GM21423 (cell line): ENCODE data around the gene SLC43A1.
"Not testable (repeated sequence)": the region's sequence is repeated elsewhere in the genome, so short reads cannot be mapped to it uniquely, and the experiment has no call there.

Source experiments
- ATAC-seq: cut with Tn5 transposase; IDR thresholded peaks from one replicate; pipeline ENCODE4 v1.9.1; 2021; ENCODE audit warnings: mild to moderate bottlenecking, moderate library complexity; ENCODE audit not compliant: unreplicated experiment

The SLC43A1 gene

DNA sequence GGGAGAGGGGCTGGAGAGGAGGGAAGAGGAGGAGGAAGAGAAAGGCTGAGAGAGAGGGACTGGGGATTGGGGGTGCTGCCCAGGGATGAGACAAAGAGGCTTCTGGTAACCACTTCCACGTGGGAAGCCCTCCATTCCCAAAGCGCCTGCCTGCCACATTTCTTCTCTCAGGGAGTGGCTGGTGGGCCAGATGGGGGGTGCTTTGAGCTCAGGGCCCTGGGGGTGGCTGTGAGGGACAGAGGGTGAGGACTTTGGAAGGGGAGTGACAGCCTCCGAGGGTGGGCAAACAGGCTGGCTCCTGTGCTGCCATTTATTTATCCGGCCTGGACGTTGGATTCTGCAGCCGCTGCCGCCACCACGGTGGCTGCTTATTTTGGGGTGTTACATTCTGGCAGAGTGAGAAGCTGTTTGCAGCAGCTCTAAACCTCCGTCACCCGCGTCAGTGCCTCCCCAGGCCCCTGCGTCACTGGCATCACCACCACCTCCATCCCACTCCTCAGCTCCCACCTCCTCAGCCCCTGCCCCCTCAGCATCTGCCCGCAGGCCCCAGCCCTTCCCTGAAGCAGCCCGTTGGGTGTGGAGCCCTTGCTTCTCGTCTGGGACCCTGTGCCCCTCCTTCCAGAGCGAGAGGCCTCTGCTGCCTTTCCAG is 53.5 kb downstream of the SLC43A1 start:
- no peak for ATAC-seq

DNA sequence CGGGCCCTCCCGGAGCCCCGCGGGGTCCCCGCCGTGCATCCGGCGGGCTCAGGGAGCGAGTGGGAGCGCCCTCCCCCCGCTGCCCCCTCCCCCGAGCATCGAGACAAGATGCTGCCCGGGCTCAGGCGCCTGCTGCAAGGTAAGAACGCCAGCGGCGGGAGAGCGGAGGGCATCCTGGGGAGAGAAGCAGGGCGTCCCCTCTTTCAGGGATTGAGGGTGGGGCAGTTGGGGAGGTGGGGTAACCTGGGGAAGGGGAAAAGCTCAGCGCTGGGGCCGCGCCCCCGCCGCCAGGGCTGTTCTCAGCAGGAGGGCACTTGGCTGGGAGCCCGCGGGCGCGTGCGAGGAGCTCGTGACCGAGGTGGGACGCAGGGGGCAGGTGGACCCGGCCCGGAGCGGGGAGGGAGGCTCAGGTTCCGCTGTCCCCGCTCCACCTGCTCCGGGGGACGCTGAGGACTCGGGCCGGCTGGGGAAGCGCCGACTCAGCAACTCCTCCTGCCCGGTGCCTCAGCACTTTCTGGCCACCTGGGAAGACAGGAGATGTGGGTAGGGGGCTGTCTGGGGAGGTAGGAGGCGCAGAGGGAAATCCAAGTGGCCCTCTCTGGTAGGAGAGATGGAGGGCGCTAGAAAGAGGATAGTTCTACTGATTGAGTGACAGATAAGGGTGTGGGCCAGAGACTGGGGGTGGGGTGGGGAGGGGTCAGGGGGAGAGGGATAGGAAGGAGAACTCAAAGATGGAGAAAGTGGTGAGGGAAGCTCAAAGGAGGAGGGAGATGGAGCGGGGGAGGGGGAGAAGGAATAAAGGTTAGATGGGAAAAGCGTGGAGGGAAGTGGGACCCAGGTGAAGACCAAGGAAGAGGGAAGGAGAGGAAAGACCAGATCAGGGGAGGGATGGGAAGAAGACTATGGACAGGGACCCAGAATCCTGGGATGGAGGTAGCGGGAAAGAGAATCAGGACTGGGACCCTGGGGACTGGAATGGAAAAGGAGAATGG is 54.4 kb downstream of the SLC43A1 start:
- ATAC-seq = peak; percentile 3

DNA sequence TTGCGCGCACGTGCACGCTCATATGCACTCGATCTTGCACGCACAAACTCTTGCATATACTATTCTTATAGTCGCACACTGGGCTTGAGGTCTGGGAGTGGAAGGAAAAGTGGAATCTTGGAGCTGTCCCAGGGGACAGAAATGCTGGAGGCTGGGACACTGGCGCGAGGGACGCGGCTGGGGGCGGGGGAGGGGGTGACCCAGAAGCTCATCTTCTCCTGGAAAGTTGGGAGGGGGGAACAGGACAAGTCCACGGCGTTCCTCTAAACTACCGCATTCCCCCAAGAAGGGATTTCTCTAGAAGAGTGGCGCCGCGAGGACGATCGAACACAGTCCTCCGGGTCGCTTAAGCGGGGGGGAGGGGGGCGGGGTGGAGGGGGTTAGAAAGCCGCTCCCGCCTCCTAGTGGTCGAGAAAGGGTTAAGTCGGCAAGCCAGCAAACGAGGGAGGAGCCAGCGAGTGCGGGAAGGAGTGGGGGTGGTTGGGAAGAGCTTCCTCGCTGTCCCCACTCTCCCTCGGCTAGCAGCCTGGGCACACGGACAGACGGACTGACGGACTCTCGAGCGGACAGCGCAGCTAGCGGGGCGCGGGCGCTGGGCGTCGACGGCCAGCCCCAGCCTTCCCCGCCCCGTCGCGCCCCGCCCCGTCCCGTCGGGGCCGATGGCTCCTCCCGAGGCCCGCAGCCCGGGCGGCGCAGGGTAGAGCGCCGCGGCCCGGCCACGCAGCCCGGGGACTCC is 55.3 kb downstream of the SLC43A1 start, which contains the start of gene RTN4RL2:
Gene RTN4RL2 (plus strand): TSS at position 507 of the 736 bp plus-strand sequence. CDS start 338 bp downstream, outside the sequence.
- peak; percentile 32 for ATAC-seq

DNA sequence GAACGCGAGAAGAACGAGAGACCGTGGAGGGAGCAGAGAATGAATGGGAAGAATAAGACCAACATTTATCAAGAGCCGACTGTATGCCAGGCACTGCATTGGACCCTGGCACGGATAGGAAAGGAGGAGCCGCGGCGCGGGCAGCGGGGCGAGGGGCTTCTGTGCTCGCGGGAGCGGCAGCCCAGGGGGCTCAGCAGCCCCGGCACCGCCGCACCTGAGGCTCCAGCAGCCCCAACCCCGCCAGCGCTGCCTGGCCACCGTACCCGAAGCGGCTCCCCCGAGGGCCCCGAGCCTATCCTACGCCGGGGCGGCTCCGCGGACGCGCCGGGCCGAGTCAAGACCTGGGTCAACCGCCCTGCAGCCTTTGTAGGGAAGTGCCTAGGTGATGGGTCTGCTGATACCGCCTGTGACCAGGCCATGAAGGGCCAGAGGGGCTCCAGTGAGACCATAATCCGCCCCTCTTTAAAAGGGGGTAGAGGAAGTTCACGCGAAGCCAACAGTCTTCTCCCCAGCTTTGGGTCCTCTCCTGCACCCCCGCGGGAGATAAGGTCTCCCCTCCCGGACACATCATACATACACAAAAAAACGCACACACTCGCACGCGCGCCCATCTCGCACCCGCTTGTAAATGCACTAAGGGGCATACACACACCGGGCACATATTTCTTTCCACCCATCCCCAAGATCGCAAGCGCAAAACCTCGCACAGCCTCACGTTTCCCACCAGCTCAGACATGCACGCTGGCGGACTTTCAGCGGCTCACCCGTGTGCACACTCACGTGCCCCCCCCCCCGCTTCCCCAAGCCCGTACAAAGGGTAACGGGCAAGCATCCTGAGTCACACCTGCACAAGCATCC is 56.1 kb downstream of the SLC43A1 start:
- no peak for ATAC-seq

DNA sequence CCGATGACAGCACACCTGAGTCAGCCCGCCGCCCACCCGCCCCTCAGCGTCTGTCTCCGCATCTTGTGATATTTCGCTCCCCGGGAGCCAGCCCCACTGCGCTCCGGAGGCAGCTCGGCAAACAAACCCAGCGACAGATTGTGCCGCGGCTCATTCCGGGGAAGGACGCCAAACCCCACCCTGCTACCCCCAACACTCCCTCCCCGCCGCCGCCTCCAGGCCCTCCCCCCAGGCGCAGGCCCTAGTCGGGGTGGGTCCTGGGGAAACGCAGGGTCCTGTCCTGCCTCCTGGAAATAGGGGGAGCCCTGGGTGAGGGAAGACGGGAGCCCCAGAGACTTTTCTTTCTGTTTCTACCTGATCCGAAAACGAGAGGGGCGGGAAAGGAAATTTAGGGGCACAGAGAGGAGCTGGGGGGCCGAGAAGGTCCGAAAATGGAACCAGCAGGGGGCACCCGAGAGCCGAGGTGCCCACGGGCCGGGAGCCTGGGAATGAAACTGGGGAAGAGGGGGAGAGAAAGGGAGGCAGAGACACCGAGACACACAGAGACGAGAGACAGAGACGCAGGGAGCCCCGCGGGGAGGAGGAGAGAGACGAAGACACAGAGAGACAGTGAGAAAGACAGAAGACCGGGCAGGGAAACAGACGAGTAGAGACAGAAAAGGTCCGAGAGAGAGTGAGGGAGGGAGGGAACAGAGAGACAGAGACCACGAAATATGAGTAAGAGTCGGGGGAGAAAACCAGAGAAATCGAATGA is 56.9 kb downstream of the SLC43A1 start:
- no peak for ATAC-seq

DNA sequence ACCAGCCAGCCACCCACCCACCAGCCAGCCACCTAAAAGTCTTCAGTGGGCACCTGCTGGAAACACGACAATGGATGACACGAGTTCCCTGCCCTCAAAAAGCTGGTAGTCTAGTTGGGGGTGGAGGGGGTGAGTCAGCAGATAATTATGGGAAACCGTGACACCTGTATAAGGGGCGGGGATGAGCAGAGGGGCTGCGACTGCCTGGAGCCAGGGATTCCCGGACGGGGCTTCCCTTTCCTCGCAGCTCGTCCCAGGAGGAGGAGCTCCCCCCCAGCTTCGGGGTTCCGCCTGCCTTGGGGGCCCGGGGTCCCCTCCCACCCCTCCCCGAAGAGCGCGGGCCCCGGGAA is 57.5 kb downstream of the SLC43A1 start:
- ATAC-seq = no peak

DNA sequence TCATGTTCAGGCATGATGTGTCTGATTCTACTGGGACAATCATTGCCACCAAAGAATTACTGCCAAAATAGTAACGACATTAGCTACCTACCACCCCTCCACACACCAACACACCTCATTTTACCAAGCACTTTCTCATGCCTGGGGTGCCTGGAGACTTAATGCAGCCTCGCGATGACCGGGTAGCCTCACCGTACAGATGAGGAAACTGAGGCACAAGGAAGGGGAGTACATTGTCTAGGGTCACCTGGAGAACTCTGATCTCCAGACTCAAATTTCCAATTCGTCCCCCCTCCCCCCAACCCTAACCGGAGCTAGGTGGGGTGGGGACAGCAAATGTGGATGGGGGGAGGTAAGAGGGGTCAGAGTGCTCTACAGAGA is 57.9 kb downstream of the SLC43A1 start:
- peak; percentile 16 for ATAC-seq

DNA sequence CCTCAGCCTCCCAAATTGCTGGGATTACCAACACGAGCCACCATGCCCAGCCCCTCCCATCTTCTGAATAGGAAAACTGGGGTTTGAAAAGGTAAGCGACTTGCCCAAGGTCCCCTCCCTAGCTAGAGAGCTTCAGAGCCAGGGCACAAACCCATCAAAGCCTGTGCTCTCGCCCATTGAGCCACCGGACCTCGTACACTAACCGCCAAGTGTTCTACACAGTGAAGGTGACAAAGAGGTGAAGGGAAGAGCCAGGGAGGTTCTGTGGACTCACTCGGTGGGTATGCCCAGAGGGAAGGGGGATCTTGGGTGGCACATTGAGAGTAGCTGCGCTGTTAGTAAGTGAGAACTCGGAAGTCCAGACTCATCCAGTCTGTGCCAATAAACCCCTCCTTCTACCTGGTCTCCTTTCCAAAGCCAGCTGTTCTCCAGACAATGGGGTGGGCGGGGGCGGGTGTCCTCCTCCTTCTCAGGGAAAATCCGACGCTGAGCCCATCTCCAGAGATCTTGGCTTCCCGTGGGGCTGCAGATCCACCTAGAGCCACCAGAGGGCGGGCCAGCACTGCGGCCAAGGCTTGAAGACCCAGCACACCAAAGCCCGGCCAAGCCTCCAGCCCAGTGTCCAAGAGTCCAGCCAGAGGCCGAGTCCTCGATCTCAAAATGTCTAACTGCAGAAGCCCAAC is 58.4 kb downstream of the SLC43A1 start:
- peak; percentile 51 for ATAC-seq

DNA sequence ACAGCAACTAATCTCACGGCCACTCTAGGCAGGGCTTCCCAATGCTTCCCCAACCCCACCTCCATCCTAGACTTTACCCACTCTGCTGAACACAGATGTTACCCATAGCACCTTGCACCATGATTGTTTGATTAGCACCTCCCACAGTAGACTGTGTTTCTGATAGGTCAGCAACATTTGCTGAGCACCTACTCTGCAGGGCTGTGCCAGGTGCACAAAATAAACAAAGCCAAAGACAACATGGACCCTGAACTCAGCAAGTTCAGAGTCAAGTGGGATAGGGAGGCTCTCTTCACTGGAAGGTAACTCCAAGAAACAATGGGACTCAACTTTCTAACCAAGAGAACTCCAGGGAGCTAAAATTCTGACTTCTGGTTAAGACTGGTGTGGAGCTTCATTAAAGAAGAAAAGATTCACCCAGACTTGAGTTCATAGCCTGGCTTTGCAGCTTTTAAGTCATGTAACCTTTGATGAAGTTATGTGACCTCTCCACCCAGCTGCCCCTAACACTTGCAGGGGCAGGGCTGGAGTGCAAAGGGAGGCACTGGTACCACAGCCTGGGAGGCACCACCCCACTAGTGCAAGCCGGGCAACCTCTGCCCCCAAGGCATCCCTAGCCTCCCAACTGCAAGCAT is 61.8 kb downstream of the SLC43A1 start:
- no peak for ATAC-seq

DNA sequence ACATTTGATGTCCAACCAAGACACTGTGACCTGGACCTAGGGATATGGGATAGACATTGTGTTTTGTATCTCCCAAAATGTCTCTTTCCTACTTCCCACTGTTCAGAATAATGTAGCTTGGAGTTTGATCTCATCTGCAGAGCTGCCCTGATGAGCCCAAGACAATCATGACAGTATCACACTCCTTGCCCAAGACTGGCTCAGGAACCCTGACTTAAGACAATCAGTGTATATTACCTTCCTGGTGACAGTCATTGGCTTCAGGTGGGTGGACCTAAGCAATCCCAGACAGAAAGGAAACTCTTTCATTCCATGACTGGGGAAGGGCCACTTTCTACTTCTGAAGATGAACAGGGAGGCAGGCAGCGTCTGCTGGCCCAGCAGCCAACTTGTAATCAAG is 69.4 kb downstream of the SLC43A1 start:
- no peak for ATAC-seq

DNA sequence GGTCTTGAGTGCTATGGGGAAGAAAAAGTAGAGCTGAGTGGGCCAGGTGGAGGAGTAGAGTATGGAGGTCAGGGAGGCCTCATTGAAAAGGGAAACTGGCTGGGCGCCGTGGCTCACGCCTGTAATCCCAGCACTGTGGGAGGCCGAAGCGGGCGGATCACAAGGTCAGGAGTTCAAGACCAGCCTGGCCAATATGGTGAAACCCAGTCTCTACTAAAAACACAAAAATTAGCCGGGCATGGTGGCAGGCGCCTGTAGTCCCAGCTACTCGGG is 70.4 kb downstream of the SLC43A1 start:
- not testable (repeated sequence) for ATAC-seq

DNA sequence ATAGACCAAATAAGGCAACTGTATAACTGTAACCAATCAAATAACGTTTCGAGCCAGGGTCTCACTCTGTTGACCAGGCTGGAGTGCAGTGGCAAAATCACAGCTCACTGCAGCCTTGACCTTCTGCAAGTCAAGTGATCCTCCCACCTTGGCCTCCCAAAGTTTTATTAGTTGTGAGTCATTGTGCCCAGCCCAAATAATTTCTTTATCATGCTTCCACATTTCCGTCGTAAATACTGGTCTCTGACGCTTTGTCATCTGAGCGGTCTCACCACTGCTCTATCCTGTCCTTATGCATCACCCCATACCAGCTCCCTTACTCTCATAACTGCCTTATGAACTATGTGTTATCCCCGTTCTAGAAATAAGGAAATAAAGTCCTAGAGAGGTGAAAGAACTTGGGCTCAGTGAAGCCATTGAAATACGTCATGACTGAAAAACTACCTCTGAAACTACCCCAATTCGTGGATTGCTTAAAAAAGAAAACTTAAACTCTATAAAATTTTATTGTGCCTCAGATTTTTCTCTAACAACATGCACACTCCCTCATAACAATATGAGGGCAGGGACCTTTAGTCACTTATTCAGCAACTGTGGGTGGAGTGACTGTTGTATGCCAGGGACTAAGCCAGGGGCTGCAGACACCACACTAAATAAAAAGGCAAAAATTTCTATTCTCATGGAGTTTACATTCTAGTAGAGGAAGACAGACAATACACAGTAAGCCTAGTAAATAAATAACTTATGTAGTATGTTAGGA is 71.0 kb downstream of the SLC43A1 start:
- ATAC-seq = no peak

DNA sequence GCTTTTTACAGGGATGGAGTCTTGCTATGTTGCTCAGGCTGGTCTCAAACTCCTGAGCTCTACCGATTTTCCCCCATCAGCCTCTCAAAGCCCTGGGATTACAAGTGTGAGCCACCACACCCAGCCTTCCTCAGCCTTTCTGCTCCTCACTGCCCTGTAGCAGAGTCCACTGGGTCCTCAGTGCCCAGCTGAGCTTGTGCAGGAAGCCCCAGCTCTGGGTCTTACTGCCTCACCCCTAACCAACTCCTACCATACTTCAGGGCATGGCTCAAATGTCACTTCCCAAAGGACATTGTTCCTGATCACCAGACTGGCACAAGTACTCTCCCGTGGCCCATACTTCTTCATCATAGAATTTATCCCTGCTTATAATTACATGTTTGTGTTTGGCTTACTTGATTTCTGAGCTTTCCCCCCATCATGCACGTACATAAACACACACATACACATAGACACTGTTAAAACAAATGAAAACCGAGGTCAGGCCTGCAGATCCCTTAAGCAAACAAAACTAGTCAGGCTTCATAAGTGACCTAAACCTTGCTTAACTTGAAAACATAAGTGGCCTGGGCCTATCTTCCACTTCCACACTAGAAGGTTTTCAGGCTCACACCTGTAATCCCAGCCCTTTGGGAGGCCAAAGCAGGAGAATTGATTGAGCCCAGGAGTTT is 74.6 kb downstream of the SLC43A1 start:
- no peak for ATAC-seq

DNA sequence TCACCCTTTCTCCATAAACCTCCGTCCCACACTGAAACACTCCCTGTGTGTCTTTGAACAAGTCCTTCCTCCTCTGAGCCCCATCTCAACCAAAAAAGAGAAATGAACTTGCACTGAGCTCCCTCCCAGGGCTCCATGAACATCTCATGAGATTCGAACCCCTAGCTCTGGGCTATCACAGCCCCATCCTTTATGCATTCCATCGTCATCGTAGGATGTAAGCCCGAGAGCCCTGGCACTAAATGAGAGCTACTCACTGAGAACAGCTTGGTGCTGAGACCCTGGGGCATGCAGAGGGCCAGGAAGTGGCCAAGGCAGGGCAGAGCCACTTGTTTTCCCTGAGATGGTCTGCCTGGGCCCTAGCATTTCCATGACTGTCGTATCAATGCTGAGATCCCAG is 75.7 kb downstream of the SLC43A1 start:
- no peak for ATAC-seq

DNA sequence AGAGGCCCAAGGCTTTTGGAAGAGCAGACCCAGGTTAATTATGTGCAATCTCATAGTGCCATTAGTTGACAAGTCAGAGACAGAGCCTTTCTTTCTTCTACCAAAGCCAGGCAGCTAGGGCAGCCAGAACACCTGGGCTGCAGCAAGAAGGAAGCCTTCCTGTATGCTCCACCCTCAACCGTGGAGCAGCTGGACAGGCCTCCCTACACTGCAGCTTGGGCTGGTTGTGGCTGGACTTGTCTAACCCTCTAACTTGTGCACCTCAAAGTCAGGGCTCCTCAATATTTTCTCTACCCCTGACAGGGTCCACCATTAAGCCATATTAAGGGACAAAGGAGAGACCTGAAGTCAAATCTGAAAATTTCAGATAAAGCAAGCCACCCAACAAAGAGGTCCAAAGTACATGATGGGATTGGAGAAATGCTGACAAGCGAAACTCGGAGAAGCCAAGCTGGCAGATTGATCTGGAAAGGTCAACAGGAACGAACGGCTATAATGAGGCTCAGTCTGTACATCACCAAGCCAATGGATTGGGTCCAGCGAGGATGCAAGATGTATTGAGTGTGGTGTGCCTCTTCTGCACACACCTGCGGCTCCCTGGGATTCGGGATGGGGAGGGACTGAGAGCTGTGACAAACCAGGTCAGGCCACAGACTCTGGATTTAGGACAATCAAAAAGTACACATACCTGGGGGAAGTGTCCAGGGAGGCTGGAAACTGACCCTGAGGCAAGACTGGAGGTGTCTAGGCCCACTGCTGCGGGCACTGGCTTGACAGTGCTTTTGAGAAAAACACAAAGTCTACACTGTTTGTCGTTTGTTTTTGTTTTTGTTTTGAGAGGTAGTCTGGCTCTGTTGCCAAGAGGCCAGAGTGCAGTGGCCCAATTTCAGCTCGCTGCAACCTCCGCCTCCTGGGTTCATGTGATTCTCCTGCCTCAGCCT is 76.9 kb downstream of the SLC43A1 start:
- ATAC-seq = no peak

DNA sequence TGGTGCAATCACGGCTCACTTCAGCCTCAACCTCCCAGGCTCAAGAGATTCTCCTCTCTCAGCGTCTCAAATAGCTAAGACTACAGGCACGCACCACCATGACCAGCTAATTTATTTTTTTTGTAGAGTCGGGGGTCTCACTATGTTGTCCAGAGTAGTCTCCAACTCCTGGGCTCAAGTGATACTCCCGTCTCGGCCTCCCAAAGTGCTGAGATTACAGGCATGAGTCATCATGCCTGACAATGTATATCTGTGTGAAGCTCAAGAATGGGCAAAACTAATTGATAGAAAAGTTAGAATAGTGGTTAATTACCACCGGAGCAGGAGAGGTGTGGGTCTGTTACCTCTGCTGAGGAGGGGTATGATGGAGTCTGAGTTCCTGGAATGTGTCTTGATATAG is 79.5 kb downstream of the SLC43A1 start:
- ATAC-seq = no peak
